ENCODE measurements around the gene ZBTB17.

GRCh38 chr1:15934211-15935055, 41.5 kb downstream of the ZBTB17 start:
- TF ChIP-seq SUZ12 (IDR thresholded peaks at IDR 0.05; ENCODE audit: extremely low read depth, insufficient read depth, insufficient read length) (no peak), ZNF274 (IDR thresholded peaks at IDR 0.05; ENCODE audit: low read depth, low read length) (no peak), YY1 (IDR thresholded peaks at IDR 0.05; ENCODE audit: insufficient read depth, insufficient read length) (no peak)

All from NT2/D1 (cell line).